Activated CD4-positive, alpha-beta T cell treated with anti-CD3 and anti-CD28 coated beads for 4 hours (primary cell): ENCODE measurements around the gene LRRC57.
"Not testable (repeated sequence)": the region's sequence is repeated elsewhere in the genome, so short reads cannot be mapped to it uniquely, and the experiment has no call there.

Experiments used
- DNase-seq, 2 donors: peaks; one replicate each; pipeline ENCODE4 v3.0.0-alpha.2; 2020

The LRRC57 gene

GRCh38 chr15:42548249-42549031 lies at the start of gene LRRC57, which contains the start of gene HAUS2:
LRRC57 (minus strand) TSS chr15:42548793; CDS start chr15:42548434, 359 bp downstream.
HAUS2 (plus strand) TSS chr15:42548838; CDS start chr15:42548873, 35 bp downstream.
- DNase-seq: peak; percentile 83 to 86

- DNase-seq: no peak
Observed at GRCh38 chr15:42595626-42596240, 47.1 kb upstream of the LRRC57 start.

- no peak for DNase-seq
Observed at GRCh38 chr15:42594095-42594494, 45.5 kb upstream of the LRRC57 start.

GRCh38 chr15:42593143-42593542 lies 44.5 kb upstream of the LRRC57 start:
- no peak for DNase-seq

- DNase-seq: no peak
Observed at GRCh38 chr15:42592716-42593115, 44.1 kb upstream of the LRRC57 start.

- DNase-seq: no peak
Observed at GRCh38 chr15:42591238-42591934, 42.8 kb upstream of the LRRC57 start.

GRCh38 chr15:42590619-42591237 lies 42.1 kb upstream of the LRRC57 start:
- DNase-seq: no peak

- DNase-seq: no peak
Observed at GRCh38 chr15:42584031-42584765, 35.6 kb upstream of the LRRC57 start.

- no peak for DNase-seq
Observed at GRCh38 chr15:42582569-42583375, 34.2 kb upstream of the LRRC57 start.

- peak; percentile 69 to 73 for DNase-seq
Observed at GRCh38 chr15:42581272-42581730, 32.7 kb upstream of the LRRC57 start.

GRCh38 chr15:42578984-42579537 lies 30.5 kb upstream of the LRRC57 start:
- DNase-seq: no peak

- no peak for DNase-seq
Observed at GRCh38 chr15:42577514-42578031, 29.0 kb upstream of the LRRC57 start.

- no peak for DNase-seq
Observed at GRCh38 chr15:42576776-42577175, 28.2 kb upstream of the LRRC57 start.

GRCh38 chr15:42576040-42576594 lies 27.5 kb upstream of the LRRC57 start:
- no peak for DNase-seq

GRCh38 chr15:42575188-42576039 lies 26.8 kb upstream of the LRRC57 start, which contains the start of gene STARD9:
STARD9 (plus strand) TSS chr15:42575606; CDS start chr15:42575716, 110 bp downstream.
- peak; percentile 93 to 94 for DNase-seq

- DNase-seq: no peak
Observed at GRCh38 chr15:42558739-42559138, 10.1 kb upstream of the LRRC57 start.

- DNase-seq: not testable (repeated sequence)
Observed at GRCh38 chr15:42556550-42557207, 8.1 kb upstream of the LRRC57 start.

- DNase-seq: no peak
Observed at GRCh38 chr15:42553554-42553953, 5.0 kb upstream of the LRRC57 start.
